Breast epithelium (tissue), 3 donors: ENCODE data around the gene AKR1A1.

Experiments
- CTCF ChIP-seq, 3 donors: fragments of 450-650 bp; IDR thresholded peaks; one replicate each; pipeline ENCODE4 v1.5.1; 2016 to 2017; ENCODE audit warnings: antibody characterized with exemption in 3 of 3, mild to moderate bottlenecking in 3 of 3, moderate library complexity in 3 of 3
- POLR2A ChIP-seq: fragments of 450-650 bp; IDR thresholded peaks from one replicate; pipeline ENCODE4 v1.6.1; 2016; ENCODE audit warnings: antibody characterized with exemption, mild to moderate bottlenecking, moderate library complexity
- POLR2AphosphoS5 ChIP-seq, 3 donors: sonication (generic); formaldehyde crosslinking; IDR thresholded peaks; one replicate each; pipeline ENCODE4 v1.6.1; 2017; ENCODE audit warnings: antibody characterized with exemption in 3 of 3

GRCh38 chr1:45508295-45509151 lies 42.1 kb upstream of the AKR1A1 start:
- TF ChIP-seq CTCF (IDR thresholded peaks at IDR 0.05), result peak in 1 of 3 donors; percentile 26
- TF ChIP-seq POLR2A, result no peak
- no peak for TF ChIP-seq POLR2AphosphoS5 (IDR thresholded peaks at IDR 0.05)
